Transverse colon (tissue), 4 donors: ENCODE data around the gene SBSN. TPM values are rescaled to one million over a fixed set of nuclear protein-coding genes. Genes with fewer than 3 reads are reported as not detected.

ENCODE experiments used
- DNase-seq: peaks from one replicate; pipeline ENCODE4 v3.0.0-alpha.2; 2019
- H3K27ac ChIP-seq, 4 donors: fragments of 200-600 bp; sonication (generic); 2 replicates each; pipeline ENCODE4 v1.5.1; 2016 to 2018; ENCODE audit warnings: inconsistent platforms in 4 of 4
- H3K27me3 ChIP-seq: fragments of 200-600 bp; sonication (generic); 2 replicates; pipeline ENCODE4 v1.5.1; 2017; ENCODE audit warnings: inconsistent platforms
- H3K36me3 ChIP-seq, 4 donors: fragments of 200-600 bp; sonication (generic); 2 replicates each; pipeline ENCODE4 v1.5.1; 2017 to 2019; ENCODE audit warnings: inconsistent platforms in 4 of 4
- H3K4me1 ChIP-seq, 4 donors: fragments of 200-600 bp; sonication (generic); 2 replicates each; pipeline ENCODE4 v1.5.1; 2017 to 2020; ENCODE audit warnings: inconsistent platforms in 4 of 4
- H3K4me3 ChIP-seq, 4 donors: fragments of 200-600 bp; sonication (generic); 1 replicate in 1 of 4; 2 replicates in 3 of 4; pipeline versions ENCODE4 v1.5.1 to v1.6.1; 2017 to 2019; ENCODE audit warnings: inconsistent platforms in 4 of 4
- H3K9me3 ChIP-seq, 2 donors: fragments of 200-600 bp; sonication (generic); 2 replicates each; pipeline ENCODE4 v1.5.1; 2017 to 2019; ENCODE audit warnings: inconsistent platforms in 2 of 2
- CTCF ChIP-seq, 5 experiments: fragments of 200-600 bp in 3 of 5; fragments of 450-650 bp in 2 of 5; sonication (generic) in 3 of 5; IDR thresholded peaks; 1 replicate in 2 of 5; 2 replicates in 3 of 5; pipeline ENCODE4 v1.5.1; 2016 to 2017; ENCODE audit warnings: antibody characterized with exemption in 5 of 5, inconsistent platforms in 3 of 5, mild to moderate bottlenecking in 2 of 5, moderate library complexity in 1 of 5
- EP300 ChIP-seq: sonication (generic); formaldehyde crosslinking; IDR thresholded peaks from one replicate; pipeline ENCODE4 v1.6.1; 2017; ENCODE audit warnings: antibody characterized with exemption, low read depth
- POLR2A ChIP-seq: fragments of 450-650 bp; IDR thresholded peaks from one replicate; pipeline ENCODE4 v1.6.1; 2016; ENCODE audit warnings: antibody characterized with exemption, mild to moderate bottlenecking, moderate library complexity
- POLR2AphosphoS5 ChIP-seq, 3 donors: sonication (generic); formaldehyde crosslinking; IDR thresholded peaks; one replicate each; pipeline ENCODE4 v1.6.1; 2016; ENCODE audit warnings: antibody characterized with exemption in 3 of 3
- WGBS, 2 donors: methylation state at CpG; one replicate each; pipeline ENCODE4 v1.1.5; 2018; ENCODE audit warnings: low coverage in 1 of 2; 5-methylcytosine and 5-hydroxymethylcytosine counted together
- in situ Hi-C, 4 donors: fragments of 200-750 bp; cut with MboI; loops; one replicate each; pipeline versions ENCODE4 v1.15.0 to v1.15.1; 2017; ENCODE audit warnings: low sequenced_read_pairs in 3 of 4, low pct_ligation_motif_present in 1 of 4, low pct_unique_long_range_greater_than_20kb in 1 of 4
- intact Hi-C: fragments of 100-400 bp; cut with DNase I; formaldehyde crosslinking; loops from one replicate; pipeline ENCODE4 v1.15.1; 2023; ENCODE audit warnings: low total_unique reads
- total RNA-seq, 4 donors: library from RNA; depleted of rRNA; stranded (reverse); fragments of >200 nt; gene quantifications; one replicate each; pipeline ENCODE4 v1.1.0, GENCODE V29; 2016

Gene SBSN
- total RNA-seq, 4 donors from 2014 or later, result not detected

DNA sequence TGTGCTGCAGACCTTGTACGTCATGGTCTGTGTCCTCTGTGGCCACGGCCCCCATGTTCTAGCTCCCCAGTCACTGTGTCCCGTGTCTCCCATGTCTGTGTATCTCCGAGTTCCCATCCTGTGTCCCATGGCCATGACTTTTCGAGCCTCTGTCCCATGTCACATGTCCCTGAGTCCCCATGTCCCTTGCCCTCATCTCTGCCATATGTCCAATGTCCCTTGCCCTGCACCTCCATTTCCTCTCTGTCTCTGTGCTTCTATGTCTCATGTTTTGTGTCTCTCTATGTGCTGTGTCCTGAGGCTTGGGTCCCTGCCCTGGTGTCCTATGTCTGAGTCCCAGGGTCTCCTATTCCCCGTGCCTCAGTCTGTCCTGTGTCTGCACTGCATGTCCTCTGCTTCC, 33.3 kb upstream of the SBSN start:
- no peaks in the 10 kb centered on the region for H3K36me3 ChIP-seq
- H3K27me3 ChIP-seq, result peaks cover 48% of the 10 kb centered on the region
- 72 to 78% methylated on average over 6 of the region's 6 CpGs for WGBS, 2 donors
- no peak overlapping the region for H3K27ac ChIP-seq
- intact Hi-C loops (no loop called here), in situ Hi-C loops (no loop called here)
- DNase-seq, result no peak
- peaks cover 0 to 12% (median 9%) of the 10 kb centered on the region in 4 donors for H3K4me1 ChIP-seq
- H3K9me3 ChIP-seq, result no peaks in the 10 kb centered on the region
- no peak for TF ChIP-seq CTCF (IDR thresholded peaks at IDR 0.05)
- no peak for TF ChIP-seq POLR2A
- no peak for TF ChIP-seq EP300
- TF ChIP-seq POLR2AphosphoS5 (IDR thresholded peaks at IDR 0.05), result no peak
- H3K4me3 ChIP-seq, result no peak overlapping the region

GRCh38 chr19:35560677-35561076, 32.6 kb upstream of the SBSN start:
- intact Hi-C loops (no loop called here), in situ Hi-C loops (no loop called here)
- Histone ChIP-seq H3K4me3 (no peak overlapping the region), H3K27me3 (peaks cover 48% of the 10 kb centered on the region), H3K36me3 (no peaks in the 10 kb centered on the region), H3K4me1 (peaks cover 0 to 12% (median 9%) of the 10 kb centered on the region in 4 donors), H3K9me3 (no peaks in the 10 kb centered on the region), H3K27ac (no peak overlapping the region)
- WGBS, 2 donors, result 47% methylated on average over 6 of the region's 6 CpGs; no CpG with 5 or more reads in 1 of the 2 donors
- TF ChIP-seq CTCF (IDR thresholded peaks at IDR 0.05), result no peak
- TF ChIP-seq POLR2AphosphoS5 (IDR thresholded peaks at IDR 0.05), result no peak
- TF ChIP-seq POLR2A, result no peak
- no peak for TF ChIP-seq EP300
- DNase-seq, result no peak

GRCh38 chr19:35560271-35560670, 32.2 kb upstream of the SBSN start:
- no peak for DNase-seq
- Histone ChIP-seq H3K9me3 (no peaks in the 10 kb centered on the region), H3K36me3 (no peaks in the 10 kb centered on the region), H3K27me3 (peaks cover 48% of the 10 kb centered on the region), H3K27ac (no peak overlapping the region), H3K4me1 (peaks cover 0 to 12% (median 9%) of the 10 kb centered on the region in 4 donors), H3K4me3 (no peak overlapping the region)
- in situ Hi-C loops, result no loop called here
- WGBS, 2 donors, result 89 to 100% methylated on average over 1 to 18 of the region's 18 CpGs
- intact Hi-C loops, result no loop called here
- TF ChIP-seq POLR2AphosphoS5 (IDR thresholded peaks at IDR 0.05) (no peak), POLR2A (no peak), CTCF (IDR thresholded peaks at IDR 0.05) (no peak), EP300 (no peak)

- no peak overlapping the region for H3K4me3 ChIP-seq
- in situ Hi-C loops (no loop called here), intact Hi-C loops (no loop called here)
- H3K9me3 ChIP-seq, result no peaks in the 10 kb centered on the region
- peaks cover 0 to 12% (median 9%) of the 10 kb centered on the region in 4 donors for H3K4me1 ChIP-seq
- H3K36me3 ChIP-seq, result no peaks in the 10 kb centered on the region
- no peak for DNase-seq
- no peak for TF ChIP-seq POLR2A
- no peak for TF ChIP-seq EP300
- TF ChIP-seq CTCF (IDR thresholded peaks at IDR 0.05), result no peak
- 90 to 100% methylated on average over 2 to 23 of the region's 23 CpGs for WGBS, 2 donors
- peaks cover 48% of the 10 kb centered on the region for H3K27me3 ChIP-seq
- no peak overlapping the region for H3K27ac ChIP-seq
These were observed 31.7 kb upstream of the SBSN start for GRCh38 chr19:35559781-35560180.
